A549 (cell line): ENCODE results near the gene SHANK1. TPM values are rescaled to one million over a fixed set of nuclear protein-coding genes. Genes with fewer than 3 reads are reported as not detected.

ENCODE experiments used
- ATAC-seq, 2 experiments: fragments of 200-7000 bp in 1 of 2; fragments of >200 bp in 1 of 2; cut with Nextera tagmentation in 1 of 2; cut with Tn5 transposase in 1 of 2; 3 replicates each; pipeline versions ENCODE4 v1.8.0 to v1.9.1; 2018 to 2020; ENCODE audit warnings: mild to moderate bottlenecking in 1 of 2, moderate library complexity in 1 of 2
- CTCF ChIA-PET: fragments of 300-600 bp; sonication (Branson Sonifier 250); formaldehyde crosslinking; extraction: SDS; loops from one replicate; lab custom pipeline; 2021; ENCODE audit warnings: antibody characterized with exemption, inconsistent platforms; lab: Yijun Ruan, JAX
- POLR2A ChIA-PET: fragments of 350-600 bp; formaldehyde crosslinking; extraction: SDS; loops from one replicate; lab custom pipeline; 2021; ENCODE audit warnings: antibody characterized with exemption, inconsistent platforms; lab: Yijun Ruan, JAX
- DNase-seq, 2 experiments: peaks; one replicate each; pipeline versions ENCODE4 v3.0.0 to v3.0.0-alpha.2; 2011 to 2016; ENCODE audit warnings: low read depth in 1 of 2, low spot score in 1 of 2
- FAIRE-seq: peaks from 2 replicates; lab custom pipeline; 2011; peaks lifted over from hg19 to GRCh38; lab: Jason Lieb, UNC
- H3K27ac ChIP-seq, 2 experiments: fragments of >200 bp; sonication (Bioruptor Twin); formaldehyde crosslinking; 3 replicates each; pipeline ENCODE4 v1.5.1; 2016 to 2017
- H3K4me1 ChIP-seq: fragments of >200 bp; sonication (Bioruptor Twin); formaldehyde crosslinking; 3 replicates; pipeline ENCODE4 v1.6.1; 2016
- H3K4me2 ChIP-seq: fragments of >200 bp; sonication (Bioruptor Twin); formaldehyde crosslinking; 3 replicates; pipeline ENCODE4 v1.6.1; 2016
- H3K4me3 ChIP-seq: fragments of >200 bp; sonication (Bioruptor Twin); formaldehyde crosslinking; 3 replicates; pipeline ENCODE4 v1.5.1; 2016
- H3K9me3 ChIP-seq: fragments of >200 bp; sonication (Bioruptor Twin); formaldehyde crosslinking; 3 replicates; pipeline ENCODE4 v1.6.1; 2016
- CBX2 ChIP-seq: fragments of 200-600 bp; sonication (generic); IDR thresholded peaks from 2 replicates; pipeline ENCODE4 v1.6.1; 2016; ENCODE audit warnings: low read depth, mild to moderate bottlenecking, borderline replicate concordance
- CBX8 ChIP-seq: fragments of 200-600 bp; sonication (generic); IDR thresholded peaks from 2 replicates; pipeline ENCODE4 v1.6.1; 2016
- CEBPB ChIP-seq, 2 experiments: fragments of >200 bp in 1 of 2; sonication (Bioruptor Twin) in 1 of 2; formaldehyde crosslinking in 1 of 2; IDR thresholded peaks; 2 replicates each; pipeline ENCODE4 v1.6.1; 2012 to 2016
- CTCF ChIP-seq: fragments of >200 bp; sonication (Bioruptor Twin); formaldehyde crosslinking; IDR thresholded peaks from 3 replicates; pipeline ENCODE4 v1.5.1; 2016
- EHF ChIP-seq: fragments of 250-450 bp; sonication (Bioruptor Pico); IDR thresholded peaks from 2 replicates; pipeline ENCODE4 v1.5.0; 2020; ENCODE audit warnings: mild to moderate bottlenecking
- EHMT2 ChIP-seq: fragments of 200-600 bp; sonication (generic); IDR thresholded peaks from 2 replicates; pipeline ENCODE4 v1.6.1; 2016; ENCODE audit warnings: antibody characterized with exemption, low read depth, mild to moderate bottlenecking, moderate library complexity
- ESRRA ChIP-seq: fragments of 150-350 bp; IDR thresholded peaks from 2 replicates; pipeline ENCODE4 v1.6.1; 2014; ENCODE audit warnings: mild to moderate bottlenecking, low read length, borderline replicate concordance
- FOSL2 ChIP-seq, 2 experiments: fragments of 450-650 bp in 1 of 2; fragments of >200 bp in 1 of 2; sonication (Bioruptor Twin) in 1 of 2; formaldehyde crosslinking; IDR thresholded peaks; 2 replicates each; pipeline versions ENCODE4 v1.5.0 to v1.6.1; 2016 to 2020; ENCODE audit warnings: mild to moderate bottlenecking in 1 of 2, moderate library complexity in 1 of 2
- GATA3 ChIP-seq: IDR thresholded peaks from 2 replicates; pipeline ENCODE4 v1.6.1; 2012; ENCODE audit warnings: borderline replicate concordance
- HEYL ChIP-seq: fragments of 250-450 bp; sonication (Bioruptor Pico); IDR thresholded peaks from 2 replicates; pipeline ENCODE4 v1.8.0; 2021; ENCODE audit warnings: mild to moderate bottlenecking, moderate library complexity
- JUN ChIP-seq, 2 experiments: fragments of >200 bp; sonication (Bioruptor Twin); formaldehyde crosslinking; IDR thresholded peaks; 2 replicates in 1 of 2; 3 replicates in 1 of 2; pipeline ENCODE4 v1.6.1; 2016 to 2017
- JUNB ChIP-seq: fragments of >200 bp; sonication (Bioruptor Twin); formaldehyde crosslinking; IDR thresholded peaks from 2 replicates; pipeline ENCODE4 v1.6.1; 2016
- KDM1A ChIP-seq: fragments of 200-600 bp; sonication (generic); IDR thresholded peaks from 2 replicates; pipeline ENCODE4 v1.6.1; 2016; ENCODE audit warnings: low read depth, mild to moderate bottlenecking
- KDM5A ChIP-seq: fragments of 200-600 bp; sonication (generic); IDR thresholded peaks from 2 replicates; pipeline ENCODE4 v1.6.1; 2016; ENCODE audit warnings: antibody characterized with exemption, mild to moderate bottlenecking
- MAFK ChIP-seq: fragments of 450-650 bp; IDR thresholded peaks from 2 replicates; pipeline ENCODE4 v1.6.1; 2014; ENCODE audit not compliant: partially characterized antibody
- NR3C1 ChIP-seq: fragments of >200 bp; sonication (Bioruptor Twin); formaldehyde crosslinking; IDR thresholded peaks from 3 replicates; pipeline ENCODE4 v1.6.1; 2017
- RARB ChIP-seq: fragments of 250-450 bp; sonication (Bioruptor Pico); IDR thresholded peaks from 2 replicates; pipeline ENCODE4 v1.8.0; 2021; ENCODE audit warnings: mild to moderate bottlenecking, moderate library complexity
- SMC3 ChIP-seq: fragments of >200 bp; sonication (Bioruptor Twin); formaldehyde crosslinking; IDR thresholded peaks from 3 replicates; pipeline ENCODE4 v1.6.1; 2018; ENCODE audit warnings: inconsistent platforms
- SREBF2 ChIP-seq: fragments of 450-650 bp; IDR thresholded peaks from 2 replicates; pipeline ENCODE4 v1.6.1; 2014; ENCODE audit warnings: mild to moderate bottlenecking, moderate library complexity
- TP53 ChIP-seq: fragments of 250-450 bp; sonication (Bioruptor Pico); IDR thresholded peaks from 2 replicates; pipeline ENCODE4 v1.5.0; 2021; ENCODE audit warnings: mild to moderate bottlenecking, moderate library complexity
- USF2 ChIP-seq: fragments of 450-650 bp; IDR thresholded peaks from 2 replicates; pipeline ENCODE4 v1.6.1; 2014; ENCODE audit warnings: antibody characterized with exemption
- ZC3H11A ChIP-seq: fragments of 450-650 bp; IDR thresholded peaks from 2 replicates; pipeline ENCODE4 v1.6.1; 2014; ENCODE audit warnings: antibody characterized with exemption, mild to moderate bottlenecking
- ZFP36 ChIP-seq: fragments of 450-650 bp; IDR thresholded peaks from 2 replicates; pipeline ENCODE4 v1.6.1; 2014; ENCODE audit warnings: borderline replicate concordance; ENCODE audit not compliant: partially characterized antibody
- ZSCAN20 ChIP-seq: fragments of 250-450 bp; sonication (Bioruptor Pico); IDR thresholded peaks from 2 replicates; pipeline ENCODE4 v1.8.0; 2022; ENCODE audit warnings: mild to moderate bottlenecking, moderate library complexity
- WGBS: methylation state at CpG from one replicate; pipeline ENCODE4 v1.1.6; 2017; ENCODE audit errors: missing lambda C conversion rate; 5-methylcytosine and 5-hydroxymethylcytosine counted together
- polyA plus RNA-seq, 4 experiments: library from polyadenylated mRNA; depleted of rRNA in 3 of 4; stranded (reverse); fragments of >200 nt; fragmentation: RNase III in 1 of 4; extraction: RNeasy Plus Mini Kit Qiagen cat#74134 plus additional on column Dnase treatment in 1 of 4; gene quantifications; 2 replicates in 3 of 4; 3 replicates in 1 of 4; pipeline ENCODE4 v1.2.3, GENCODE V29; 2011 to 2017
- TF ChIP-seq, protein P1 (sequence below): IDR thresholded peaks from 2 replicates; pipeline ENCODE4 v1.6.1; 2012; ENCODE audit warnings: low read depth, borderline replicate concordance
- TF ChIP-seq, protein P2 (sequence below): fragments of >200 bp; sonication (Bioruptor Twin); formaldehyde crosslinking; IDR thresholded peaks from 3 replicates; pipeline ENCODE4 v1.6.1; 2016
- TF ChIP-seq, protein P3 (sequence below): fragments of 250-450 bp; sonication (Bioruptor Pico); IDR thresholded peaks from 2 replicates; pipeline ENCODE4 v1.5.0; 2021; ENCODE audit warnings: mild to moderate bottlenecking, moderate library complexity, borderline replicate concordance

SHANK1 gene
- polyA plus RNA-seq, 2 of the 4 experiments (the other 2 are of a cell fraction), result 0.04 to 0.17 TPM

DNA sequence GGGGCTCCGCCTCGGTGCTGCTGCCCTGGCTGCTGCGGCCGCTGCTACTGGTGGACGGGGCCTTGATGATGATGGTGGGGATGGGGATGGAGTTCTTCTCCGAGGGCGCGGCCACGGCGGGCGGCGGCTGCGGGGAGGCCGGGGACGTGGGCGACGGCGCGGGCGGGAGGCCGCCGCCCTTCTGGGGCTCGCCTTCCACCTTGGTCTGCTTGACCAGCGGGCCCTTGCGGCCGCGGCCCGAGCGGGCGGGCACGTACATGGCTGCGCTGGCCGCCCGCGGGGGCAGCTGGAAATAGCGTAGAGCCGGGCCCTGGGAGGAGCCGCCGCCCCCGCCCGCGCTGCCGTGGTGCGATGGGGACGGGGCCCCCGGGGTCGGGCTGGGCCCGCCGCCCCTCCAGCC, 51.2 kb downstream of the SHANK1 start:
- Histone ChIP-seq H3K27ac (peak overlapping the region in 1 of 2 experiments; percentile 66; a peak in 3 of 6 replicates), H3K4me2 (peak overlapping the region; percentile 79), H3K4me1 (peaks cover 26% of the 10 kb centered on the region), H3K9me3 (no peaks in the 10 kb centered on the region), H3K4me3 (peak overlapping the region; percentile 37)
- ChIA-PET POLR2A (no interaction called here), CTCF (interaction anchor here (1.2 to 4.9 kb wide), 8 partner anchors 13 to 254 kb away, joined by 3 to 36 read pairs (median 15); no protein-coding TSS in a partner anchor)
- WGBS, result 13% methylated on average over 5 of the region's 49 CpGs
- DNase-seq, result no peak
- FAIRE-seq, result no peak
- peak; percentile 22 to 29; a peak in 2 of 6 replicates for ATAC-seq
- no peak for TF ChIP-seq CBX8
- TF ChIP-seq, protein P1, sequence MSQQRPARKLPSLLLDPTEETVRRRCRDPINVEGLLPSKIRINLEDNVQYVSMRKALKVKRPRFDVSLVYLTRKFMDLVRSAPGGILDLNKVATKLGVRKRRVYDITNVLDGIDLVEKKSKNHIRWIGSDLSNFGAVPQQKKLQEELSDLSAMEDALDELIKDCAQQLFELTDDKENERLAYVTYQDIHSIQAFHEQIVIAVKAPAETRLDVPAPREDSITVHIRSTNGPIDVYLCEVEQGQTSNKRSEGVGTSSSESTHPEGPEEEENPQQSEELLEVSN, result no peak
- no peak for TF ChIP-seq KDM5A
- no peak for TF ChIP-seq TP53
- TF ChIP-seq CBX2, result no peak
- no peak for TF ChIP-seq ZC3H11A
- TF ChIP-seq HEYL, result no peak
- TF ChIP-seq, protein P2, sequence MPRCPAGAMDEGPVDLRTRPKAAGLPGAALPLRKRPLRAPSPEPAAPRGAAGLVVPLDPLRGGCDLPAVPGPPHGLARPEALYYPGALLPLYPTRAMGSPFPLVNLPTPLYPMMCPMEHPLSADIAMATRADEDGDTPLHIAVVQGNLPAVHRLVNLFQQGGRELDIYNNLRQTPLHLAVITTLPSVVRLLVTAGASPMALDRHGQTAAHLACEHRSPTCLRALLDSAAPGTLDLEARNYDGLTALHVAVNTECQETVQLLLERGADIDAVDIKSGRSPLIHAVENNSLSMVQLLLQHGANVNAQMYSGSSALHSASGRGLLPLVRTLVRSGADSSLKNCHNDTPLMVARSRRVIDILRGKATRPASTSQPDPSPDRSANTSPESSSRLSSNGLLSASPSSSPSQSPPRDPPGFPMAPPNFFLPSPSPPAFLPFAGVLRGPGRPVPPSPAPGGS, result no peak
- TF ChIP-seq SREBF2, result no peak
- no peak for TF ChIP-seq ESRRA
- TF ChIP-seq JUN (IDR thresholded peaks at IDR 0.05), result no peak
- no peak for TF ChIP-seq EHF (CRISPR knock-in tag)
- TF ChIP-seq RARB (CRISPR knock-in tag), result no peak
- no peak for TF ChIP-seq FOSL2 (IDR thresholded peaks at IDR 0.05)
- no peak for TF ChIP-seq FOSL2 (CRISPR knock-in tag; IDR thresholded peaks at IDR 0.05)
- TF ChIP-seq MAFK, result no peak
- no peak for TF ChIP-seq CEBPB (IDR thresholded peaks at IDR 0.05)
- TF ChIP-seq NR3C1, result no peak
- TF ChIP-seq, all 56 proteins: peak for 0

DNA sequence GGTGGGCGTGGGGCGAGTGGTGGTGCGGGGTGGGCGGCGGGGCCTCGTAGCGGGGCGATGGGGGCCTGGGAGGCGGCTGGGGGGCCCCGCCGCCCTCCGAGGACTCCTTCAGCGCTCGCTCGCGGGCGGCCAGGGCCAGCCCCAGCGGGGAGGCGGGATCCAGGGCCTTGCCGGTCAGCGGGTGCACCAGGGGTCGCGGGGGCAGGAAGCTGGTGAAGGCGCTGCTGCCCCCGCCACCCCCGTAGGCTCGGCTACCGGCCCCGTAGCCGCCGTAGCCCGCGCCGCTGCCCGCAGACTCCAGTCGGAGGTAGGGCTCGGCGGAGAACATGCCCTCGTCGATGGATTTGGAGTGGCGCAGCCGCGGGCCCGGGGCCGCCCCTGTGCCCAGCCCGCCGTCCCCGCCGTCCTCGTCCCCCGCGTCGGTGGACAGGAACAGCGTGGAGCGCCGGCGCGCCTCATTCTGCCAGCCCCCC, 51.8 kb downstream of the SHANK1 start:
- H3K4me3 ChIP-seq, result peak overlapping the region; percentile 37
- H3K27ac ChIP-seq, result peak overlapping the region in 1 of 2 experiments; percentile 66; a peak in 3 of 6 replicates
- FAIRE-seq, result no peak
- ChIA-PET CTCF (interaction anchor here (1.0 to 4.9 kb wide), 5 partner anchors 8 to 41 kb away, joined by 3 to 36 read pairs (median 23); no protein-coding TSS in a partner anchor), POLR2A (no interaction called here)
- WGBS, result 3% methylated on average over 6 of the region's 58 CpGs
- peak in 1 of 2 experiments; percentile 14; a peak in 3 of 6 replicates for ATAC-seq
- TF ChIP-seq KDM1A (no peak), ZFP36 (no peak), USF2 (no peak), SMC3 (no peak), JUNB (no peak), ZSCAN20 (CRISPR knock-in tag) (no peak), EHMT2 (no peak), GATA3 (no peak), KDM5A (no peak), SREBF2 (no peak), CEBPB (IDR thresholded peaks at IDR 0.05) (no peak), CTCF (no peak), JUN (IDR thresholded peaks at IDR 0.05) (no peak)
- TF ChIP-seq, protein P1, result no peak
- TF ChIP-seq, protein P3, sequence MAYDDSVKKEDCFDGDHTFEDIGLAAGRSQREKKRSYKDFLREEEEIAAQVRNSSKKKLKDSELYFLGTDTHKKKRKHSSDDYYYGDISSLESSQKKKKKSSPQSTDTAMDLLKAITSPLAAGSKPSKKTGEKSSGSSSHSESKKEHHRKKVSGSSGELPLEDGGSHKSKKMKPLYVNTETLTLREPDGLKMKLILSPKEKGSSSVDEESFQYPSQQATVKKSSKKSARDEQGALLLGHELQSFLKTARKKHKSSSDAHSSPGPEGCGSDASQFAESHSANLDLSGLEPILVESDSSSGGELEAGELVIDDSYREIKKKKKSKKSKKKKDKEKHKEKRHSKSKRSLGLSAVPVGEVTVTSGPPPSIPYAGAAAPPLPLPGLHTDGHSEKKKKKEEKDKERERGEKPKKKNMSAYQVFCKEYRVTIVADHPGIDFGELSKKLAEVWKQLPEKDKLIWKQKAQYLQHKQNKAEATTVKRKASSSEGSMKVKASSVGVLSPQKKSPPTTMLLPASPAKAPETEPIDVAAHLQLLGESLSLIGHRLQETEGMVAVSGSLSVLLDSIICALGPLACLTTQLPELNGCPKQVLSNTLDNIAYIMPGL, result no peak
- TF ChIP-seq, protein P2, result no peak
- no peak for DNase-seq
- peaks cover 30% of the 10 kb centered on the region for H3K4me1 ChIP-seq
- H3K4me2 ChIP-seq, result peak overlapping the region; percentile 79
- H3K9me3 ChIP-seq, result no peaks in the 10 kb centered on the region
